GM18499 (cell line): ENCODE data around the gene MYL3.
"Not testable (repeated sequence)": the region's sequence is repeated elsewhere in the genome, so short reads cannot be mapped to it uniquely, and the experiment has no call there.

Experiments
- ATAC-seq: cut with Tn5 transposase; IDR thresholded peaks from one replicate; pipeline ENCODE4 v1.9.1; 2021; ENCODE audit warnings: moderate number of reproducible peaks; ENCODE audit not compliant: insufficient read depth, unreplicated experiment

MYL3 gene

DNA sequence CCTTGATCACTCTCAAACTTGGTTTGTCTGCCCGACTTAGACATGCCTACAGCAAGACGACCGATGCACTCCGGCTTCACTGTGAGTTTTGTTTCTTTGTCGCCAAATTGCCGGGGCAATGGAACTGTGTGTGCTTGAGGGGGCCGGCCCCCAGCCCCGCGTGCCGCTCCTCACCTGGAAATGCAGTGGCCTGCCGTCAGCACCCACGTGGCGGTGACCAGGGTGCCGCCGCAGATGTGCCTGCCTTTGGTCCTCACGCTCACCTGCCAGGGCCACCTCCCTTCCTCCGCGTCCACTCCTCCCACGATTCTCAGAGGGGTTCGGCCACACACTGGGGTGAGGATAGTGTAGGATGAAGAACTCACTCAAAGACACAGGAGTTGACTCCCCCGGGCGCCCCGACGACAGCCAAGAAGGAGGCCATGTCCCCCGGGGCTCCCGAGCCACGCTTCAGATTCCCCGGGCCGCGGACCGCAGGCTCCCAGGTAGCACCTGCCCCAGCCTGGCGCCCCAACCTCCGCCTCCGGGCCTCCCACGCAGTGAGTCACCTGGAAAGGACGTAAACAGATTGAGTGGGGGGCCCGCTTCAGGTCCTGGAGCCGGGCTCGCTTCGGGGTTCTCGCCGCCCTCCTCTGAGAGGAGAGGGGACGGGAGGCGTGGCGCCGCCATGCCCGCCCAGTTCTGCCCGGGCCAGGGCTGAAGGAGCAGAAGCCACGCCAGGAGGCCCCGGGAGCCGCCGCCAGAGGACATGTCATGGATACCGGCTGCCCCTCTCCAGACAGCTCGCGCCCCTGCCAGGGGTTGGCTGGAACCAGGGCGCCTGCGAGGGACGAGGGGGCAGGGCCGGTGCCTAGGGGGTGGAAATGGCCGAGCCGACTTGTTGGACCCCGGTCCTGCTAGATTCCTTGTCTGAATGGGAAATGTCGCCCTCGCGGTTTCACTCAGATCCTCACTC, 29.6 kb downstream of the MYL3 start:
- no peak for ATAC-seq

DNA sequence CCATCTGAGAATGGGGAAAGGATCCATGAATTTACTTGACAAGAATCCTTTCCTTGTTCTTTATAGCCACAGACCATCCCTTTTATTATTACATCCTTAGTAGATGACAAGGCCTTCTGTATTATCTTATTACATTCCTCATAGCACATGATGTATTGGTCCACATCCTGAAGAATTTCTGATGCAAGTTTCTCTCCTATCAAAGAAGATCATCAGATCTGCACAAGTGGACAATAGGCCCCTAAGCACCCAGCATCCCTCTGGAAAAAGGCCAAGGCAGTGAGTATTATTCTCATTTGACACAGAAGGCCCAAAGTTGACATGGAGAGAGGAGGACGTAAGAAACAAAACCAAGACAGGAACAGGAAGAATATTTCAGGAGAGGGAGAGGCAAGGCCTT, 31.4 kb downstream of the MYL3 start:
- no peak for ATAC-seq

DNA sequence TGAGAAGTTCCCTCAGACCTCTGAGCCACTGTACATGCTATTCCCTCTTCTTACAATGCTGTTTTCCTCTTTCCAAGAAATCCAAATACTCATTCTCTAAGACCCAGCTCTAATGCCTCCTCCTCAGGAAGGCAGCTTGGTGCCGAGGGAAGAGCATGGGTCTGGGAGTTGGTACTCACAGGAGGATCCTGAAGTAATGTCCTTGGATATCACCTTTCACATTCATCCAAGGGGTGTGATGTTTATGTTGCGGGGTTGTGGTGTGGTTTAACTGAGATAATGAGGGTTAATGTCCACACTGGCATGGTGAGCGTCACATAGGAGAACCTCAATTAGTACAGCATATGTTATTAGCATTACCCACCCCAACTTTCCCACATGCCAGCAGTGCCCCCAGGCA, 31.9 kb downstream of the MYL3 start:
- no peak for ATAC-seq

DNA sequence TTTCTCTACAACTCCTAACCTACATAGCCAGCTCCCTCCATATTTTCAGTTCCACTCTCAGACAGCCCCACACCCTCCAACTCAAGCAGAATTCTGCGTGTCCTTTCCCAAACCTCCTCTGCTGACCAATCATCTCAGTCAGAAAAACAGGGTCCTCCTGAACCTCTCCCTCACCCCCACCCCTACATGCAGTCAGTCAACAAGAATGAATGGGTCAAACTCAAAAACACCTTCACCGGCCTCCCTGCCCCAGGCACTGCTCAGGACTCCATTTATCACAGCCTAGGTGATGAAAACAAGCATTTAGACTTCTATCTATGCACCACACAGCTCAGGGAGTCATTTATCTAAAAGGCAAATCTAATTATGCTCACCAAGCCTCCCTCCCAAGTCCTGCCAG, 32.4 kb downstream of the MYL3 start:
- no peak for ATAC-seq

DNA sequence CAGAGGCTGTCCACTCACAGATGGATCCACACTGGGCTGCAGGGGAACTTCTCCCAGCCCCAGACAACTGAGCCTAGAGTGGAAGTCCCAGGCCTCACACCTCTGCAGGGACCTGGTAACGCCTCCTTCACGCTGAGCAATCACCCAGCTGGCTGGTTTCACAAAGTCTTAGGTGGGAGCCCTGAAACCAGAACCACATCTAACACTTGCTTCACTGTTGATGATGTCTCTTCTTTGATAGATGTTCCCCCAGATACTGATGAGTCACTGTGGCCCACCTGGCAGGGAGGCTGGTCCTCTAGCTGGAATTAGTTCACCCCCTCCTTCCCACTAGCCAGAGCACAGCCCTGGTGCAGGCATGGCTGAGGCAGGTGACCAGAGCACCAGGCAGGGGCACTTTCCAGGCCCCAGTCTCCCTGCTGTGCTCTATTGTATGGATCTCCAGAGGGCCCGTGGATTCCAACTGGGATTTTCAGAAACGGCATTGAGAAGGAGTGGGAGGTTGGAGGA, 33.5 kb downstream of the MYL3 start:
- ATAC-seq, result no peak

DNA sequence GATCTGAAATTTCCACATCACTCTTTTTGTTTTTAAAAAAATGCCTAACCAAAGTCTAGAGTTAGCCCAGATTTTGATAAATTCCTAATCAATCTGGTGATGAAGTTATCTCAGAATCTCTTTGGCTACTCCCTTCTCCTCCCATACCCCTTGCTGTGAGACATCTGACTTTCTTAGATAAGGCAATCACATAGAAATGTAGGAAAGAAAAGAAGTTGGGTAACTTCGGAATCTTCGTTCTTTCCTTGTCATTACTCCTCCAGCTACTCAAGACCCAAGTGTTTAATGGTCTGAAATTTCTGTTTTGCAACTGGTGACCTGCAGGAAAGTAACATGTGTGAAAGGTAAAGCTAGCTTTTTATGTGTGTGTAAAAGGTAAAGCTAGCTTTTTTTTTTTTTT, 37.8 kb downstream of the MYL3 start:
- no peak for ATAC-seq

DNA sequence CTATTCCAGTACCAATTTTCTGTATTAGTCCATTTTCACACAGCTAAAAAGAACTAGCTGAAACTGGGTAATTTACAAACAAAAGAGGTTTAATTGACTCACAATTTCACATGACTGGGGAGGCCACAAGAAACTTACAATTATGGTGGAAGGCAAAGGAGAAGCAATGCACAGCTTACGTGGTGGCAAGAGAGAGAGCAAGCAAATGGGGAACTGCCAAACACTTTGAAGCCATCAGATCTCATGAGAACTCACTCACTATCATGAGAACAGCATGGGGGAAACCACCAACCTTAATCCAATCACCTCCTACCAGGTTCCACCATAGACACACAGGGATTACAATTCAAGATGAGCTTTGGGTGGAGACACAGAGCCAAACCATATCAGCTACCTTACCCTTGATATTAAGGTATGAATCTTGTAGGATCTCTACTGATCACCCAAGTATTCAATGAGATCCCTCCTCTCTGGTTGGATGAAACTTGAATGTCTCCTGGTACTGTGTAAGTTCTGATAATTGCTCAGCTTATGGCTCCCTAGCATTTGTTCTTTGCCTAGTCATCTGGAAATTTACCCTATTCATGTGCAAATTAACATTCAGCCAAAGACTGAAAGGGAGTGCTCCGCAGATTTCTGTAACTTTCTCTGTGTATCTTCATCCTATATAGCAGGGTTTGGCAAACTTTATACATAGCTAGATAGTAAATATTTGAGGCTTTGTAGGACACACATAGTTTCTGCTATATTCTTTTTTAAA, 38.9 kb downstream of the MYL3 start:
- no peak for ATAC-seq

DNA sequence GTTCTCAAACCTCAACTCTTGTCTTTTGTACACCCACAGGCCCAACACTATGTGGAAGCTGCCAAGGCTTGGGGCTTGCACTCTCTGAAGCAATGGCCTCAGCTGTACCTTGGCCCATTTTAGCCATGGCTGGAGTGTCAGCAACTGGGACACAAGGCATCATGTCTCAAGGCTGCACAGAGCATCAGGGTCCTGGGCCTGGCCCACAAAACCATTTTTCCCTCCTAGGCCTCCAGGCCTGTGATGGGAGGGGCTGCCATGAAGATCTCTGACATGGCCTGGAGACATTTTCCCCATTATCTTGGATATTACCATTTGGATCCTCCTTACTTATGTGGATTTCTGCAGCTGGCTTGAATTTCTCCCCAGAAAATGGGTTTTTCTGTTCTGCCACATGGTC, 39.9 kb downstream of the MYL3 start:
- not testable (repeated sequence) for ATAC-seq

DNA sequence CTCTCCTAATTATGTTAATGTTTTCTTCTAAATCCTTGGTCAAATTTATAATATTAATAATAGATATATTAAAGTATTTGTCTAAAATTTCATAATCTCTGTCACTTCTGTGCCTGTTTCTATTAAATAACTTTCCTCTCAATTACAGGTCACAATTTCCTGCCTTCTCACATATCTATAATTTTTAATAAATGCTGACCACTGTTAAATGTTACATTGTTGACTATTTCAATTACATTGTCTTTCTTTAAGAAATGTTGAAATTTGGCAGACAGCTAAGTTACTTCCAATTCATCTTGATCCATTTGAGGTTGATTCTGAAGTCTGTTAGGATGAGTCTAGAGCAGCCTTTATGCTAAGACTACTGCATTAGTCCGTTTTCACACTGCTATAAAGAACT, 41.7 kb downstream of the MYL3 start:
- ATAC-seq, result no peak

DNA sequence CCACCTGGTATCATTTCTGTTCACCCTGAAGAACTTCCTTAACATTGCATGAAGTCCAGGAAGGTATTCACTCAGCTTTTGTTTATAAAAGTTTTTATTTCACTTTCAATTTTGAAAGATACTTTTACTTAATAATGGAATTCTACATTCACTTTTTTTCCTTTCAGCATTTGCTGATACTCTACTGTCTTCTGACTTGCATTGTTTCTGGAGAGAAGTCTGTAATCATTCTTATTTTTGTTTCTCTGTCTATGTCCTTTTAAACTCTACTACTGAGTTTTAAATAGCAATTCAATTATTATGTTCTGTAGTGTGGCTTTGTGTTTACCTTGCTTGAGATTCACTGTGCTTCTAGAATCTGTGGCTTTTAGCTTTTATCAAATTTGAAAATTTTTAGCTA, 42.4 kb downstream of the MYL3 start:
- no peak for ATAC-seq

DNA sequence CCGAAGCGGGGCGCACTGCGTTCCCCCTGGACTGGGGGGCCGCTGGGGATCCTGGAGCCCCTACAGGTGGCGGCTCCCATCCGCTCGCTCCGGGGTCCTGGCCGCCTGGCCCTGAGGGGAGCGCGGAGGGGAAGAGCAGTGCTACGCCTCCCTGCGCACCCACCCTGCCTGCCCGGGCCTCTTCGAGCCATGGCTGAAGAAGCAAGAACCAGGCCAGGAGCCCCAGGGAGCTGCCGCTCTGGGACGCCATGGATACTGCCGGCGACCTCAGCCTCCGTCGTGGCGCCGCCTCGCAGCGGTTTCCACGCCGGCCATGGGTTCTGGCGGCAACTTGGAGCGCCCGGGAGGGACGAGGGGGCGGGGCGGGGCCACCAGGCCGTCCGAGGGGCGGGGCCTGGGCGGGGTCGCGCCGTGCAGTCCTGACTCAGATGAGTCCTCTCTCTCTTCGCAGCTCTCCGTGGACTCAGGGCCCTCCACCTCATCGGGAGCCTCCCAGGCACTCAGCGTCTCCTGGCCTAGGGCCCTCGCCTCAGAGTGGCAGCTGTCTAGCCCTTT, 50.9 kb downstream of the MYL3 start:
- ATAC-seq, result no peak

DNA sequence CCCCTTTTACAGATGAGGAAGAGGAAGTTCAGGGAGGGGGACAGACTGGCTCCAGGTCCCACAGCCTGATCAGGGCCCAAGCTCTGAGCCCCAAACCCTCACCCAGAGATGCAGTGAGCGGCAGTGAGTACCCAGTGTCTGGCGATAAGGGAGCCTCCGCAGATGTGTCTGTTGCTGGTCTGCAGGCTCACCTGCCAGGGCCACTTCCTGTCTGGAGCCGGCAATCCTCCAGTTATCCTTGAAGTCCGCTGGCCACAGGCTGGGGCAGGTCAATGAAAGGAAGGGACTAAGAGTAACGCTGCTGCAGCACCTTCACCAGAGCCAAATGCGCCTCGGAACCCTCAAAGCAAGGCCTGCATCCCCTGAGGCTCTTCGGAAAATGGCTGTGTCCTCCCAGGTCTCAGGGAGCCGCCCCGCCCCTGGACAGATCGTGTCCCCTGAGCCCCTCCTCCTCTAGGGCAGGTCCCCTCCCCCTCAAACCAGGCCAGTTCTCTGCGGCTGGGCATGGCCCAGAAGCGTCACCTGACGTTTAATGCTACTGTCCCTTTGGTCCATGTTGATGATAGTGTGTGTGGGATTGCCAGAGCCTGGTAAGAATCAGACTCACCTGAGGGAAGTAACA, 51.5 kb downstream of the MYL3 start:
- no peak for ATAC-seq

DNA sequence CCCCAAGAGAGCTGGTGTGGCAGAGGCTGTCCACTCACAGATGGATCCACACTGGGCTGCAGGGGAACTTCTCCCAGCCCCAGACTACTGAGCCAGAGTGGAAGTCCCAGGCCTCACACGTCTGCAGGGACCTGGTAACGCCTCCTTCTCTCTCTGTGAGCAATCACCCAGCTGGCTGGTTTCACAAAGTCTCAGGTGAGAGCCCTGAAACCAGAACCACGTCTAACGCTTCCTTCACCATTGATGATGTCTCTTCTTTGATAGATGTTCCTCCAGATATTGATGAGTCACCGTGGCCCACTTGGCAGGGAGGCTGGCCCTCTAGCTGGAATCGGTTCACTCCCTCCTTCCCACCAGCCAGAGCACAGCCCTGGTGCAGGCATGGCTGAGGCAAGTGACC, 54.5 kb downstream of the MYL3 start:
- ATAC-seq, result not testable (repeated sequence)
